Omental fat pad (tissue), 4 donors: ENCODE results near the gene CTIF. TPM values are rescaled to one million over a fixed set of nuclear protein-coding genes. Genes with fewer than 3 reads are reported as not detected.
A peak's percentile ranks its signal among the peaks of the same experiment; 100 is the strongest.

Experiments used
- ATAC-seq: fragments of 150-250 bp; one replicate; pipeline ENCODE4 v1.9.1; 2016; ENCODE audit warnings: mild to moderate bottlenecking, moderate library complexity; ENCODE audit not compliant: low FRiP score
- DNase-seq: peaks from one replicate; pipeline ENCODE4 v3.0.0-alpha.2; 2019; ENCODE audit warnings: low spot score
- CTCF ChIP-seq, 3 donors: fragments of 450-650 bp; IDR thresholded peaks; one replicate each; pipeline ENCODE4 v1.5.1; 2016 to 2017; ENCODE audit warnings: antibody characterized with exemption in 3 of 3, mild to moderate bottlenecking in 3 of 3, moderate library complexity in 2 of 3
- total RNA-seq, 4 donors: library from RNA; depleted of rRNA; stranded (reverse); fragments of >200 nt; gene quantifications; one replicate each; pipeline ENCODE4 v1.1.0, GENCODE V29; 2016

Gene CTIF
- total RNA-seq, 4 donors from 2014 or later = 57.5 to 94.0 (median 72.4) TPM

- ATAC-seq = no peak
- DNase-seq = no peak
- TF ChIP-seq CTCF (IDR thresholded peaks at IDR 0.05) = no peak
These were observed 349.3 kb downstream of the CTIF start for GRCh38 chr18:48887905-48888772.

GRCh38 chr18:48888773-48889080, 349.9 kb downstream of the CTIF start:
- DNase-seq (no peak), ATAC-seq (no peak)
- no peak for TF ChIP-seq CTCF (IDR thresholded peaks at IDR 0.05)

- no peak for TF ChIP-seq CTCF (IDR thresholded peaks at IDR 0.05)
- DNase-seq (no peak), ATAC-seq (peak; percentile 30)
These were observed 350.5 kb downstream of the CTIF start for GRCh38 chr18:48889115-48889941.

GRCh38 chr18:48889981-48890762, 351.3 kb downstream of the CTIF start:
- ATAC-seq (no peak), DNase-seq (no peak)
- no peak for TF ChIP-seq CTCF (IDR thresholded peaks at IDR 0.05)

GRCh38 chr18:48891721-48892120, 352.9 kb downstream of the CTIF start:
- ATAC-seq = no peak
- TF ChIP-seq CTCF (IDR thresholded peaks at IDR 0.05) = no peak
- DNase-seq = no peak

GRCh38 chr18:48892146-48892855, 353.5 kb downstream of the CTIF start:
- DNase-seq = no peak
- ATAC-seq = no peak

More at GRCh38 chr18:48892146-48892855, 353.5 kb downstream of the CTIF start:
- no peak for TF ChIP-seq CTCF (IDR thresholded peaks at IDR 0.05)
